ENCODE measurements around the gene MICAL2. TPM values are rescaled to one million over a fixed set of nuclear protein-coding genes. Genes with fewer than 3 reads are reported as not detected.

MICAL2 gene
- total RNA-seq, 1 donor from 2014 or later: 367 TPM

GRCh38 chr11:12264361-12264760 is 154.0 kb downstream of the MICAL2 start:
- no peaks in the 10 kb centered on the region for H3K27me3 ChIP-seq (ENCODE audit: control insufficient read depth, insufficient read depth, low read length)
- H3K4me3 ChIP-seq (ENCODE audit: low read depth, low read length): no peak overlapping the region
- no peak for DNase-seq (ENCODE audit: low read depth)
- no peak for TF ChIP-seq CTCF (IDR thresholded peaks at IDR 0.05; ENCODE audit: insufficient read depth, low read length, poor library complexity, severe bottlenecking)
- H3K36me3 ChIP-seq (ENCODE audit: control insufficient read depth, insufficient read depth, low read length): peaks cover 7% of the 10 kb centered on the region

GRCh38 chr11:12266132-12266531 is 155.7 kb downstream of the MICAL2 start:
- H3K36me3 ChIP-seq (ENCODE audit: control insufficient read depth, insufficient read depth, low read length): peaks cover 4% of the 10 kb centered on the region
- H3K4me3 ChIP-seq (ENCODE audit: low read depth, low read length): no peak overlapping the region

GRCh38 chr11:12266943-12267342 is 156.6 kb downstream of the MICAL2 start:
- no peak for DNase-seq (ENCODE audit: low read depth)
- H3K4me3 ChIP-seq (ENCODE audit: low read depth, low read length): no peak overlapping the region
- TF ChIP-seq CTCF (IDR thresholded peaks at IDR 0.05; ENCODE audit: insufficient read depth, low read length, poor library complexity, severe bottlenecking): no peak
- H3K36me3 ChIP-seq (ENCODE audit: control insufficient read depth, insufficient read depth, low read length): peaks cover 2% of the 10 kb centered on the region
- no peaks in the 10 kb centered on the region for H3K27me3 ChIP-seq (ENCODE audit: control insufficient read depth, insufficient read depth, low read length)

More at GRCh38 chr11:12266132-12266531, 155.7 kb downstream of the MICAL2 start:
- DNase-seq (ENCODE audit: low read depth): no peak
- TF ChIP-seq CTCF (IDR thresholded peaks at IDR 0.05; ENCODE audit: insufficient read depth, low read length, poor library complexity, severe bottlenecking): no peak
- no peaks in the 10 kb centered on the region for H3K27me3 ChIP-seq (ENCODE audit: control insufficient read depth, insufficient read depth, low read length)

DNA sequence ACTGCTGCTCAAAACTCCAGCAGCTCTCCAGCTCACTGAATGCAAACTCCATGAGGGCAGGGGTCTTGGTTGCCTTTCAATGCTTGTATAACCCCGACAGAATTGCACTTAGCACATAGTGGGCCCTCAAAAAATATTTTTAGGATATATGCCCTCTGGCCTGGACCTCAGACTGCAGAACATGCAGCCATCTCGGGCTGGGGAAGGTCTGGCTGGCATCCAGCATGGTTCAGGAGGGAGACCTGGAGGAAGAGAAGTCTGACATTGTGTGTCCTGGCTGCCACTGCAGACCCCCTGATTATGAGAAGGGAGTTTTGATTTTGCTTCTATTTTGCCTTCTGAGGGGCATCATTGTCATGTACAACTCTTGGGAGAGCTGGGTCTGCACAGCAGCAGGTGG is 157.5 kb downstream of the MICAL2 start:
- TF ChIP-seq CTCF (IDR thresholded peaks at IDR 0.05; ENCODE audit: insufficient read depth, low read length, poor library complexity, severe bottlenecking): no peak
- Histone ChIP-seq H3K27me3 (ENCODE audit: control insufficient read depth, insufficient read depth, low read length) (no peaks in the 10 kb centered on the region), H3K4me3 (ENCODE audit: low read depth, low read length) (no peak overlapping the region), H3K36me3 (ENCODE audit: control insufficient read depth, insufficient read depth, low read length) (no peaks in the 10 kb centered on the region)
- no peak for DNase-seq (ENCODE audit: low read depth)

- no peak overlapping the region for H3K4me3 ChIP-seq (ENCODE audit: low read depth, low read length)
- H3K36me3 ChIP-seq (ENCODE audit: control insufficient read depth, insufficient read depth, low read length): no peaks in the 10 kb centered on the region
- no peaks in the 10 kb centered on the region for H3K27me3 ChIP-seq (ENCODE audit: control insufficient read depth, insufficient read depth, low read length)
- DNase-seq (ENCODE audit: low read depth): no peak
- TF ChIP-seq CTCF (IDR thresholded peaks at IDR 0.05; ENCODE audit: insufficient read depth, low read length, poor library complexity, severe bottlenecking): no peak
Measured at GRCh38 chr11:12269104-12269441, 158.7 kb downstream of the MICAL2 start.

DNA sequence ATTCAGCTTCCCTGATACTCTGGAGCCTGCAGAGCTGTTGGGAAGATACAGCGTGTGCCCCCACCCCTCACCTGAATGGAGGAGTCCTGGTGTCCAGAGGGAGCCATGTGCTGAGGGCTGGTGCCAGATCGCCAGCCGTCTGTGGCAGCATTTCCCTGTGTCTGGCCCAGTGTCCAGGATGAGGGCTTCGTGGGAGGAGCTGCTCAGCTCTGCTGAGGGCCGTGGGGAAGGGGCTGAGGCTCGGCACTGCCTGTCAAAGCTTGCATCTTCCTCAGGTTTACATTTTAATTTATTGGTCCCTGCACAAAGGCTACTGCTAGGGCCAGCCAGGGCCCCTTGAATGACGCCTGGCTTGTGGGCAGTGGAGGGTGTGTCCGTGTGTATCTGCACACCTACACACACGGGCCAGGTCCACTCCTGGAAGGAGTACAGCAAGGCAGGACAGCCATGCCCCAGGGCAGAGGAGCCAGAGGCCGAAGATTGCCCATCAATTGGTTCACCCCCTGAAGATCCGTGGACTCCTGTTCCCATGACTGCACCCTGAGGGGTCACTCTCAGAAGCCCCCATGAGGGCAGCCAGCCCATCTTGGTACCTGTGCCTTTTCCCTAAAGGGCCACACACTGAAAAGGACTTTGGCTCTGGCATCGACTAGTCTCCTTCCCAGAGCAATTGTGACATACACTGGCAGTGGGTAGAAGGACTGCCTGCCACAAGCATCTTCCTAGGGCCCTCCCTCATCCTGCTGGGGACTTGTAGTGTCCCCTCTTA is 159.2 kb downstream of the MICAL2 start:
- DNase-seq (ENCODE audit: low read depth): no peak
- TF ChIP-seq CTCF (IDR thresholded peaks at IDR 0.05; ENCODE audit: insufficient read depth, low read length, poor library complexity, severe bottlenecking): no peak
- no peaks in the 10 kb centered on the region for H3K27me3 ChIP-seq (ENCODE audit: control insufficient read depth, insufficient read depth, low read length)
- no peak overlapping the region for H3K4me3 ChIP-seq (ENCODE audit: low read depth, low read length)
- H3K36me3 ChIP-seq (ENCODE audit: control insufficient read depth, insufficient read depth, low read length): no peaks in the 10 kb centered on the region
